ENCODE results near the gene SNX33. TPM values are rescaled to one million over a fixed set of nuclear protein-coding genes. Genes with fewer than 3 reads are reported as not detected.
A peak's percentile ranks its signal among the peaks of the same experiment; 100 is the strongest.

The SNX33 gene
- total and polyA plus RNA-seq, 2 donors from 2014 or later = 14.2 to 20.2 TPM

DNA sequence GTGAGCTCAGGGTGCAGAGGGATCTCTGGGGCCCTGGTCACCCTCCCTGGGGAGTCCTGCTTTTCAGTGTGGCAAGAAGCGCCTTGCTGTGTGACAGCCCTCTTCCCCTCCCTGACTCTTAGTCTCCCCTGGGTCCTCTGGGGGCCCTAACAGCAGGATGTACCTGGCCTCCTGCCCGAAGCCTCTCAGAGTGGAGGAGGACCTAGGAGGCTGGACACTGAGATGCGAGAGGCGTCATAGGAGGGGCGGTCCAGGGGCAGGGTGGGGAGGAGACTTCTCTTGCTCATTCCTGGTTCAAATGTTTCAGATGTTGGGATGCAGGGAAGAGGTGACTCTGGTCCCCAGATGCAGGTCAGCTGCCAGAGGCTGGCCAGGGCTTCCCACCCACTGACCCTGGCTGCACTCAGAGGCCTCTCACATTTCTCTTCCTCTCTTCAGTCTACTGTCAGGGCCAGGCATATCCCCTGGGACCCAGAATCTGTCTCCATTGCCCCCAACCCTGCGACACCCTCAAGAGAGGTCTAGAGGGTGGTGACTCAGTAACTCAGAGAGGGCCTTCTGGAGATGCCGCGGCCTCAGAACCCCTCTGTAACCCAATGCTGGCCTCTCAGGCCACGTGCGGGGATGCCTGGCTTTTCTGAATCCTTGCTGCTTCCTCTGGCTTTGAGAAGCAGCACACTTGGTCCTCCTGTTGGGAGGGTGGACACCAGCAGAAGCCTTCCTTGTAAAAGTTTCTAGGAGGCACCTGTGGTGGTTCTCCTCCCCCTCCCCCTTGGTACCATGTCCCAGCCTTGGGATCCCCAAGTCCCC lies 25.9 kb downstream of the SNX33 start:
- peaks cover 0 to 16% (median 3%) of the 10 kb centered on the region in 3 donors for H3K4me1 ChIP-seq (ENCODE audit: control insufficient read depth in 2 of 3, insufficient read depth in 2 of 3, low read depth in 1 of 3, low read length in 3 of 3)
- TF ChIP-seq, protein P1, sequence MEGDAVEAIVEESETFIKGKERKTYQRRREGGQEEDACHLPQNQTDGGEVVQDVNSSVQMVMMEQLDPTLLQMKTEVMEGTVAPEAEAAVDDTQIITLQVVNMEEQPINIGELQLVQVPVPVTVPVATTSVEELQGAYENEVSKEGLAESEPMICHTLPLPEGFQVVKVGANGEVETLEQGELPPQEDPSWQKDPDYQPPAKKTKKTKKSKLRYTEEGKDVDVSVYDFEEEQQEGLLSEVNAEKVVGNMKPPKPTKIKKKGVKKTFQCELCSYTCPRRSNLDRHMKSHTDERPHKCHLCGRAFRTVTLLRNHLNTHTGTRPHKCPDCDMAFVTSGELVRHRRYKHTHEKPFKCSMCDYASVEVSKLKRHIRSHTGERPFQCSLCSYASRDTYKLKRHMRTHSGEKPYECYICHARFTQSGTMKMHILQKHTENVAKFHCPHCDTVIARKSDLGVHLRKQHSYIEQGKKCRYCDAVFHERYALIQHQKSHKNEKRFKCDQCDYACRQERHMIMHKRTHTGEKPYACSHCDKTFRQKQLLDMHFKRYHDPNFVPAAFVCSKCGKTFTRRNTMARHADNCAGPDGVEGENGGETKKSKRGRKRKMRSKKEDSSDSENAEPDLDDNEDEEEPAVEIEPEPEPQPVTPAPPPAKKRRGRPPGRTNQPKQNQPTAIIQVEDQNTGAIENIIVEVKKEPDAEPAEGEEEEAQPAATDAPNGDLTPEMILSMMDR (IDR thresholded peaks at IDR 0.05; ENCODE audit: borderline replicate concordance, extremely low read depth, insufficient read depth) = no peak

DNA sequence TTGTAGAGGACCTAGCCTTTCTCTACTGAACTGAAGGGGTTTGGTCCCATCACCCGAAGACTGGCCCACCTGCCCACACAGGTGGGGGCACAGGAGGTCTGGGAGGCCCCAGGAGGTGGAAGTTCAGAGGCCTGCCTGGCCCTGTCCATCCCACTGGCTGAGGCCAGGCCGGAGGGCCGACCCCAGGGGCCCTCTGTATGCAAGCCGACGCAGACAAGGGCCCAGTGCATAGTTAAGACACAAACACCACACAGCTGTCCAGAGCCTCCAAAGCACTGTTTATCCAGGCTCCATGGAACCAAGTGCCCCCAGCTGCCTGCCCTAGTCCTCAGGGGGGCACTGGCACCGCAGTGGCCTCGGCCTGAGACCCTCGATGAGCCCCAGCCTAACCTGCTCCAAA lies 26.7 kb downstream of the SNX33 start:
- TF ChIP-seq, protein P1 (IDR thresholded peaks at IDR 0.05; ENCODE audit: borderline replicate concordance, extremely low read depth, insufficient read depth) = no peak
- Histone ChIP-seq H3K9ac (ENCODE audit: low read length in 3 of 3) (no peak overlapping the region), H3K27ac (ENCODE audit: low read depth in 2 of 2, low read length in 2 of 2) (no peak overlapping the region), H3K4me3 (ENCODE audit: low read length in 3 of 3) (no peak overlapping the region), H3K9me3 (ENCODE audit: control insufficient read depth in 2 of 3, insufficient read depth in 1 of 3, low read length in 3 of 3) (no peaks in the 10 kb centered on the region), H3K27me3 (ENCODE audit: control insufficient read depth, insufficient read depth, low read length) (no peaks in the 10 kb centered on the region), H3K4me1 (ENCODE audit: control insufficient read depth in 2 of 3, insufficient read depth in 2 of 3, low read depth in 1 of 3, low read length in 3 of 3) (peaks cover 0 to 16% (median 3%) of the 10 kb centered on the region in 3 donors), H3K36me3 (ENCODE audit: control insufficient read depth in 2 of 3, insufficient read depth in 3 of 3, low read length in 3 of 3) (no peaks in the 10 kb centered on the region)
- intact Hi-C loops (cut with DNase I) = no loop called here
- DNase-seq (no peak), FAIRE-seq (no peak)

More for the DNA sequence above, 25.9 kb downstream of the SNX33 start:
- intact Hi-C loops (cut with DNase I) = no loop called here
- DNase-seq (peak in 4 of 5 donors; percentile 43 to 92 (median 80)), FAIRE-seq (no peak)
- Histone ChIP-seq H3K27ac (ENCODE audit: low read depth in 2 of 2, low read length in 2 of 2) (peak overlapping the region; percentile 37 to 57), H3K9ac (ENCODE audit: low read length in 3 of 3) (no peak overlapping the region), H3K36me3 (ENCODE audit: control insufficient read depth in 2 of 3, insufficient read depth in 3 of 3, low read length in 3 of 3) (no peaks in the 10 kb centered on the region), H3K27me3 (ENCODE audit: control insufficient read depth, insufficient read depth, low read length) (no peaks in the 10 kb centered on the region), H3K9me3 (ENCODE audit: control insufficient read depth in 2 of 3, insufficient read depth in 1 of 3, low read length in 3 of 3) (no peaks in the 10 kb centered on the region), H3K4me3 (ENCODE audit: low read length in 3 of 3) (no peak overlapping the region)

DNA sequence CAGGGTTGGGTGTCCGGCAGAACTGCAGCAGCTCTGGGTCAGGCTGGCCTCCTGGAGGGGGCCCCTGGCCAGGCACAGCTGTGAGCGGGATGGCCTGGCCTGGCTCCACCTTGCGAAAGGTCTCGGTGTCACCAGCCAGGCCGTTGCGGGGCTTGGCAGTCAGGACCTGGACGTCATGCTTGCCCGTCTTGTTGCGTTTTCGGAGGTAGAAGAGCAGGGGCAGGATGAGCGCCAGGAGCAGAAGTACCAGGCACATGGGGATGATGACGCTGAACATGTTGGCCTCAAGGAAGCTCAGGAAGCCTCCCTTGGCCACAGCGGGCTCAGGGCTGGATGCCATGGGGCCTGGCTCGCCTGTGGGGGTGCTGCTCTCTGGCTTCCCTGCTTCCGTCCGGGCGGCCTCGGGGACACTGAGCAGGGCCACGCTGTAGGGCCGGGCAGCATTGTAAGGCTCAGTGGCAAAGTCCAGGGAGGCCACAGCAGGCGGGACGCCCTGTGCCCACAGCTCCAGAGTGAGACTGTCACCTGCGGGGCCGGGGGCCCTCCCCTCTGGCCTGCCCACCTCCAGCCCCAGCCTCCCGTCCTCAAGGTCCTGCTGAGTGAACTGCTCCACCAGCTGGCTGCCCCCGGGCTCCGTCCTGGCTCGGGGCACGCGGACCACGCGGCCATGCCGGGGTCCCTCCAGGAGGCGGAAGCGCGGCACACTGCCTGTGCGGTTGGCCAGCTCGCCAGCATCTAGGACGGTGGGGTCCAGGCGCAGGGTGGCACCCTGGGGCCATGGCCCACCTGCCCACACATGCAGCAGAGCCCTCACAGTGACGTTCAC lies 28.1 kb downstream of the SNX33 start:
- TF ChIP-seq, protein P1 (IDR thresholded peaks at IDR 0.05; ENCODE audit: borderline replicate concordance, extremely low read depth, insufficient read depth) = no peak
- FAIRE-seq (no peak), DNase-seq (no peak)
- Histone ChIP-seq H3K27me3 (ENCODE audit: control insufficient read depth, insufficient read depth, low read length) (no peaks in the 10 kb centered on the region), H3K9me3 (ENCODE audit: control insufficient read depth in 2 of 3, insufficient read depth in 1 of 3, low read length in 3 of 3) (no peaks in the 10 kb centered on the region), H3K4me1 (ENCODE audit: control insufficient read depth in 2 of 3, insufficient read depth in 2 of 3, low read depth in 1 of 3, low read length in 3 of 3) (peaks cover 0 to 16% (median 3%) of the 10 kb centered on the region in 3 donors), H3K36me3 (ENCODE audit: control insufficient read depth in 2 of 3, insufficient read depth in 3 of 3, low read length in 3 of 3) (no peaks in the 10 kb centered on the region), H3K4me3 (ENCODE audit: low read length in 3 of 3) (no peak overlapping the region), H3K9ac (ENCODE audit: low read length in 3 of 3) (no peak overlapping the region), H3K27ac (ENCODE audit: low read depth in 2 of 2, low read length in 2 of 2) (no peak overlapping the region)
- intact Hi-C loops (cut with DNase I) = no loop called here
